Measurements from ENCODE around the gene RAD51B. TPM values are rescaled to one million over a fixed set of nuclear protein-coding genes. Genes with fewer than 3 reads are reported as not detected.

The RAD51B gene
- total and polyA plus RNA-seq, 9 of the 15 experiments (the other 6 are each of a cell fraction or from before 2014, with no cell fraction given): 8.5 to 17.3 (median 11.3) TPM

DNA sequence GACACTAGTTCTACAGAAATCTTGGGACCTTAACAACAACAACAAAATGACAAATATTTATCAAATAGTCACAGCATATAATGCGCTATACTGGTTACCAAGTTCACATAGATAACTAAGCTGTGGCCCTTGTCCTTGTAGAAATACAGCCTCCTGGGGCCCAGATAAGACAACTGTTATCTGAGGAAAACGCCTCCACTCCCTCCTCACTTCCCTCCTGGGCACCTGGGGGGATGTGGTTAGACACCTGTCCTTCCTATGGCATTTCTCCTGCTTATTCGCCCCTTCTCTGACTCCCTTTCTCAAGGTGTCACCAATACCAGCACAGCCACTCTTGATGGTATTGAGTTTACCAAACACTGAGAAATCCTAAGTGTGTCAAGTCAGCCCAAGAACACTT lies 419.4 kb downstream of the RAD51B start (continued):
- TF ChIP-seq ZNF121 (CRISPR knock-in tag; conservative IDR thresholded peaks at IDR 0.05) (no peak), CTBP1 (IDR thresholded peaks at IDR 0.05; ENCODE audit: borderline replicate concordance) (peak; percentile 40; the same call in 1 of the 2 replicates), DPF2 (IDR thresholded peaks at IDR 0.05) (no peak), MBD2 (IDR thresholded peaks at IDR 0.05; ENCODE audit: borderline replicate concordance, low read depth) (no peak), HNRNPLL (IDR thresholded peaks at IDR 0.05; ENCODE audit: low read depth, low read length, poor library complexity, severe bottlenecking) (no peak), RFX1 (IDR thresholded peaks at IDR 0.05) (no peak), HDAC3 (IDR thresholded peaks at IDR 0.05; ENCODE audit: borderline replicate concordance, partially characterized antibody) (peak; percentile 20), ZNF76 (CRISPR knock-in tag; IDR thresholded peaks at IDR 0.05; ENCODE audit: borderline replicate concordance) (no peak), SPI1 (IDR thresholded peaks at IDR 0.05; ENCODE audit: borderline replicate concordance, low read depth, low read length) (peak; percentile 16; the same call in 1 of the 2 replicates), SAFB (IDR thresholded peaks at IDR 0.05; ENCODE audit: borderline replicate concordance, low read depth, low read length) (no peak), ATF6 (CRISPR knock-in tag; IDR thresholded peaks at IDR 0.05) (no peak), TFAM (CRISPR knock-in tag; conservative IDR thresholded peaks at IDR 0.05) (no peak), SREBF2 (CRISPR knock-in tag; IDR thresholded peaks at IDR 0.05) (no peak), KDM5B (IDR thresholded peaks at IDR 0.05; ENCODE audit: insufficient replicate concordance, low read depth, low read length) (no peak), ARID2 (IDR thresholded peaks at IDR 0.05) (no peak), CREBBP (IDR thresholded peaks at IDR 0.05; ENCODE audit: low read depth, low read length) (no peak), TAL1 (IDR thresholded peaks at IDR 0.05) (peak; percentile 70), ARID1B (IDR thresholded peaks at IDR 0.05) (peak; percentile 75), PML (IDR thresholded peaks at IDR 0.05; ENCODE audit: low read length) (peak; percentile 42; the same call in 1 of the 2 replicates), XRCC4 (IDR thresholded peaks at IDR 0.05; ENCODE audit: extremely low read depth, insufficient read depth, insufficient read length) (no peak), MTA1 (IDR thresholded peaks at IDR 0.05; ENCODE audit: borderline replicate concordance) (no peak), NUFIP1 (IDR thresholded peaks at IDR 0.05; ENCODE audit: partially characterized antibody) (no peak), ESRRA (IDR thresholded peaks at IDR 0.05; ENCODE audit: borderline replicate concordance, low read depth) (0 out of 2 replicates have a peak, but pooled peaks have one; percentile 7), FOSL1 (tag; conservative IDR thresholded peaks at IDR 0.05) (no peak), CBX3 (IDR thresholded peaks at IDR 0.05; ENCODE audit: borderline replicate concordance in 1 of 2, low read length in 2 of 2) (no peak)
- TF ChIP-seq, protein P1, sequence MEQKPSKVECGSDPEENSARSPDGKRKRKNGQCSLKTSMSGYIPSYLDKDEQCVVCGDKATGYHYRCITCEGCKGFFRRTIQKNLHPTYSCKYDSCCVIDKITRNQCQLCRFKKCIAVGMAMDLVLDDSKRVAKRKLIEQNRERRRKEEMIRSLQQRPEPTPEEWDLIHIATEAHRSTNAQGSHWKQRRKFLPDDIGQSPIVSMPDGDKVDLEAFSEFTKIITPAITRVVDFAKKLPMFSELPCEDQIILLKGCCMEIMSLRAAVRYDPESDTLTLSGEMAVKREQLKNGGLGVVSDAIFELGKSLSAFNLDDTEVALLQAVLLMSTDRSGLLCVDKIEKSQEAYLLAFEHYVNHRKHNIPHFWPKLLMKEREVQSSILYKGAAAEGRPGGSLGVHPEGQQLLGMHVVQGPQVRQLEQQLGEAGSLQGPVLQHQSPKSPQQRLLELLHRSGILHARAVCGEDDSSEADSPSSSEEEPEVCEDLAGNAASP (IDR thresholded peaks at IDR 0.05): no peak
- TF ChIP-seq, protein P2, sequence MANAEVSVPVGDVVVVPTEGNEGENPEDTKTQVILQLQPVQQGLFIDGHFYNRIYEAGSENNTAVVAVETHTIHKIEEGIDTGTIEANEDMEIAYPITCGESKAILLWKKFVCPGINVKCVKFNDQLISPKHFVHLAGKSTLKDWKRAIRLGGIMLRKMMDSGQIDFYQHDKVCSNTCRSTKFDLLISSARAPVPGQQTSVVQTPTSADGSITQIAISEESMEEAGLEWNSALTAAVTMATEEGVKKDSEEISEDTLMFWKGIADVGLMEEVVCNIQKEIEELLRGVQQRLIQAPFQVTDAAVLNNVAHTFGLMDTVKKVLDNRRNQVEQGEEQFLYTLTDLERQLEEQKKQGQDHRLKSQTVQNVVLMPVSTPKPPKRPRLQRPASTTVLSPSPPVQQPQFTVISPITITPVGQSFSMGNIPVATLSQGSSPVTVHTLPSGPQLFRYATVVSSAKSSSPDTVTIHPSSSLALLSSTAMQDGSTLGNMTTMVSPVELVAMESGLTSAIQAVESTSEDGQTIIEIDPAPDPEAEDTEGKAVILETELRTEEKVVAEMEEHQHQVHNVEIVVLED (CRISPR knock-in tag; IDR thresholded peaks at IDR 0.05): no peak

Data from K562 (cell line).